Vagina (tissue), 2 donors: ENCODE data around the gene ZEB2.

Experiments
- POLR2AphosphoS5 ChIP-seq, 2 donors: sonication (generic); formaldehyde crosslinking; IDR thresholded peaks; one replicate each; pipeline ENCODE4 v1.9.0; 2017; ENCODE audit warnings: antibody characterized with exemption in 2 of 2, mild to moderate bottlenecking in 2 of 2, low read depth in 1 of 2; ENCODE audit not compliant: insufficient read depth in 1 of 2
- TF ChIP-seq, protein P1 (sequence below), 3 experiments: fragments of 450-650 bp in 2 of 3; fragments of 200-600 bp in 1 of 3; sonication (generic) in 1 of 3; IDR thresholded peaks; one replicate each; pipeline ENCODE4 v1.5.1; 2017 to 2019; ENCODE audit warnings: antibody characterized with exemption in 3 of 3, mild to moderate bottlenecking in 2 of 3, moderate library complexity in 2 of 3

GRCh38 chr2:144341538-144341937 is 178.4 kb downstream of the ZEB2 start:
- TF ChIP-seq, protein P1, sequence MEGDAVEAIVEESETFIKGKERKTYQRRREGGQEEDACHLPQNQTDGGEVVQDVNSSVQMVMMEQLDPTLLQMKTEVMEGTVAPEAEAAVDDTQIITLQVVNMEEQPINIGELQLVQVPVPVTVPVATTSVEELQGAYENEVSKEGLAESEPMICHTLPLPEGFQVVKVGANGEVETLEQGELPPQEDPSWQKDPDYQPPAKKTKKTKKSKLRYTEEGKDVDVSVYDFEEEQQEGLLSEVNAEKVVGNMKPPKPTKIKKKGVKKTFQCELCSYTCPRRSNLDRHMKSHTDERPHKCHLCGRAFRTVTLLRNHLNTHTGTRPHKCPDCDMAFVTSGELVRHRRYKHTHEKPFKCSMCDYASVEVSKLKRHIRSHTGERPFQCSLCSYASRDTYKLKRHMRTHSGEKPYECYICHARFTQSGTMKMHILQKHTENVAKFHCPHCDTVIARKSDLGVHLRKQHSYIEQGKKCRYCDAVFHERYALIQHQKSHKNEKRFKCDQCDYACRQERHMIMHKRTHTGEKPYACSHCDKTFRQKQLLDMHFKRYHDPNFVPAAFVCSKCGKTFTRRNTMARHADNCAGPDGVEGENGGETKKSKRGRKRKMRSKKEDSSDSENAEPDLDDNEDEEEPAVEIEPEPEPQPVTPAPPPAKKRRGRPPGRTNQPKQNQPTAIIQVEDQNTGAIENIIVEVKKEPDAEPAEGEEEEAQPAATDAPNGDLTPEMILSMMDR (IDR thresholded peaks at IDR 0.05), result no peak
- TF ChIP-seq POLR2AphosphoS5 (IDR thresholded peaks at IDR 0.05; ENCODE audit: insufficient read depth in 1 of 2, low read depth in 1 of 2), result no peak
